HepG2 (cell line): ENCODE measurements around the gene TRAPPC10. TPM values are rescaled to one million over a fixed set of nuclear protein-coding genes. Genes with fewer than 3 reads are reported as not detected.

Experiments
- BCLAF1 ChIP-seq: fragments of 450-650 bp; IDR thresholded peaks from 2 replicates; pipeline ENCODE4 v1.6.1; 2017; ENCODE audit warnings: mild to moderate bottlenecking
- FOXK2 ChIP-seq: fragments of 450-650 bp; IDR thresholded peaks from 2 replicates; pipeline ENCODE4 v1.6.1; 2016
- HCFC1 ChIP-seq: fragments of 150-350 bp; IDR thresholded peaks from 2 replicates; pipeline ENCODE4 v1.6.1; 2014; ENCODE audit warnings: low read depth, low read length
- KDM3A ChIP-seq: IDR thresholded peaks from 2 replicates; pipeline ENCODE4 v1.6.1; 2018; ENCODE audit warnings: low read depth, missing compliant biosample characterization
- MNT ChIP-seq: fragments of 450-650 bp; IDR thresholded peaks from 2 replicates; pipeline ENCODE4 v1.6.1; 2016
- NCOA2 ChIP-seq: sonication (generic); formaldehyde crosslinking; IDR thresholded peaks from 2 replicates; pipeline ENCODE4 v1.8.0; 2022; ENCODE audit warnings: inconsistent platforms
- NR3C1 ChIP-seq: sonication (generic); formaldehyde crosslinking; IDR thresholded peaks from 2 replicates; pipeline ENCODE4 v1.4.0; 2020; ENCODE audit warnings: missing genetic modification reagents
- PRMT3 ChIP-seq: sonication (generic); formaldehyde crosslinking; IDR thresholded peaks from 2 replicates; pipeline ENCODE4 v1.8.1; 2022; ENCODE audit warnings: low read depth, mild to moderate bottlenecking, moderate library complexity, missing genetic modification reagents, borderline replicate concordance
- THYN1 ChIP-seq: sonication (generic); formaldehyde crosslinking; IDR thresholded peaks from 2 replicates; pipeline ENCODE4 v1.8.1; 2023; ENCODE audit warnings: low read depth, mild to moderate bottlenecking, moderate library complexity, missing genetic modification reagents, borderline replicate concordance
- TRIM24 ChIP-seq: sonication (generic); formaldehyde crosslinking; IDR thresholded peaks from 2 replicates; pipeline ENCODE4 v1.8.0; 2022; ENCODE audit warnings: mild to moderate bottlenecking, missing genetic modification reagents
- ZBTB3 ChIP-seq: sonication (generic); formaldehyde crosslinking; IDR thresholded peaks from 2 replicates; pipeline ENCODE4 v1.4.0; 2020; ENCODE audit warnings: low read depth, mild to moderate bottlenecking, moderate library complexity, missing genetic modification reagents, borderline replicate concordance
- ZBTB46 ChIP-seq: sonication (generic); formaldehyde crosslinking; IDR thresholded peaks from 2 replicates; pipeline ENCODE4 v1.4.0; 2020; ENCODE audit warnings: mild to moderate bottlenecking, missing genetic modification reagents, borderline replicate concordance
- ZNF17 ChIP-seq: sonication (generic); formaldehyde crosslinking; IDR thresholded peaks from 2 replicates; pipeline ENCODE4 v1.5.0; 2020; ENCODE audit warnings: mild to moderate bottlenecking, missing genetic modification reagents
- ZNF597 ChIP-seq: sonication (generic); formaldehyde crosslinking; IDR thresholded peaks from 2 replicates; pipeline ENCODE4 v1.5.0; 2020; ENCODE audit warnings: missing genetic modification reagents
- ZNF607 ChIP-seq: sonication (generic); formaldehyde crosslinking; IDR thresholded peaks from 2 replicates; pipeline ENCODE4 v1.5.1; 2020; ENCODE audit warnings: missing genetic modification reagents, mild to moderate bottlenecking, borderline replicate concordance
- ZNF687 ChIP-seq: sonication (generic); formaldehyde crosslinking; IDR thresholded peaks from 2 replicates; pipeline ENCODE4 v1.5.1; 2020; ENCODE audit warnings: mild to moderate bottlenecking, missing genetic modification reagents, moderate library complexity
- ZNF781 ChIP-seq: sonication (generic); formaldehyde crosslinking; IDR thresholded peaks from 2 replicates; pipeline ENCODE4 v1.5.1; 2020; ENCODE audit warnings: borderline replicate concordance, mild to moderate bottlenecking, missing genetic modification reagents; ENCODE audit errors: not compliant biosample characterization
- polyA plus RNA-seq, 8 experiments: library from polyadenylated mRNA; depleted of rRNA in 3 of 8; stranded (reverse) in 7 of 8; unstranded in 1 of 8; fragments of >200 nt; fragmentation: Illumina TruSeq in 4 of 8; extraction: Trizol in 4 of 8; gene quantifications; 2 replicates each; pipeline versions ENCODE4 v1.2.1 to v1.2.3, GENCODE V29; 2011 to 2016; ENCODE audit warnings: low read depth in 4 of 8, missing spikeins in 1 of 8, mixed read lengths in 1 of 8; ENCODE audit not compliant: insufficient read depth in 1 of 8
- total RNA-seq, 5 experiments: library from RNA; depleted of rRNA; stranded (reverse); fragments of >200 nt; fragmentation: Illumina TruSeq; extraction: Trizol; gene quantifications; 2 replicates each; pipeline ENCODE4 v1.2.3, GENCODE V29; 2016; ENCODE audit warnings: low read depth in 1 of 5

TRAPPC10 gene
- total and polyA plus RNA-seq, 2 of the 13 experiments (the other 11 are each of a cell fraction or from before 2014, with no cell fraction given) = 10.6 to 16.5 TPM

- TF ChIP-seq ZBTB3 (CRISPR knock-in tag) (no peak), TRIM24 (no peak), BCLAF1 (no peak), ZNF607 (CRISPR knock-in tag) (no peak), ZNF17 (no peak), NR3C1 (CRISPR knock-in tag) (no peak), FOXK2 (no peak), KDM3A (CRISPR knock-in tag) (no peak), ZNF687 (CRISPR knock-in tag) (0 out of 2 replicates have a peak, but pooled peaks have one; percentile 17), NCOA2 (CRISPR knock-in tag) (no peak), ZNF781 (CRISPR knock-in tag) (no peak), THYN1 (CRISPR knock-in tag) (no peak), HCFC1 (no peak), MNT (no peak), ZNF597 (CRISPR knock-in tag) (no peak), PRMT3 (CRISPR knock-in tag) (no peak), ZBTB46 (CRISPR knock-in tag) (no peak)
Observed at GRCh38 chr21:43972850-43973633, 39.1 kb upstream of the TRAPPC10 start (continued).
